NOMO-1 treated with dmso at 0.1 percent for 144 hours (cell line): ENCODE results near the gene PKP4.

Experiments
- DNase-seq: peaks from one replicate; lab custom pipeline; 2025; ENCODE audit not compliant: unreplicated experiment; lab: John Stamatoyannopoulos, UW

PKP4 gene

GRCh38 chr2:158713523-158714138, 256.9 kb downstream of the PKP4 start:
- no peak for DNase-seq

- no peak for DNase-seq
Observed at GRCh38 chr2:158714420-158714819, 257.7 kb downstream of the PKP4 start.

GRCh38 chr2:158715357-158715756, 258.6 kb downstream of the PKP4 start:
- DNase-seq = no peak

- DNase-seq = no peak
Observed at GRCh38 chr2:158716121-158716791, 259.5 kb downstream of the PKP4 start.

- DNase-seq = no peak
Observed at GRCh38 chr2:158716921-158717320, 260.2 kb downstream of the PKP4 start.

GRCh38 chr2:158717366-158718195, 260.8 kb downstream of the PKP4 start:
- DNase-seq = no peak

- no peak for DNase-seq
Observed at GRCh38 chr2:158718196-158718585, 261.4 kb downstream of the PKP4 start.

- no peak for DNase-seq
Observed at GRCh38 chr2:158718851-158719250, 262.1 kb downstream of the PKP4 start.

- no peak for DNase-seq
Observed at GRCh38 chr2:158719403-158719802, 262.7 kb downstream of the PKP4 start.

- no peak for DNase-seq
Observed at GRCh38 chr2:158722266-158723105, 265.7 kb downstream of the PKP4 start.

- DNase-seq = no peak
Observed at GRCh38 chr2:158723181-158723838, 266.6 kb downstream of the PKP4 start.

- DNase-seq = no peak
Observed at GRCh38 chr2:158723921-158724802, 267.4 kb downstream of the PKP4 start.

- DNase-seq = no peak
Observed at GRCh38 chr2:158724803-158725381, 268.1 kb downstream of the PKP4 start.

GRCh38 chr2:158725441-158725891, 268.7 kb downstream of the PKP4 start:
- no peak for DNase-seq

- no peak for DNase-seq
Observed at GRCh38 chr2:158726911-158727592, 270.3 kb downstream of the PKP4 start.

- no peak for DNase-seq
Observed at GRCh38 chr2:158728422-158728821, 271.7 kb downstream of the PKP4 start.

GRCh38 chr2:158729451-158729850, 272.7 kb downstream of the PKP4 start:
- no peak for DNase-seq

- no peak for DNase-seq
Observed at GRCh38 chr2:158729873-158730620, 273.3 kb downstream of the PKP4 start.
